Activated CD4-positive, alpha-beta memory T cell treated with anti-CD3 and anti-CD28 coated beads, Interleukin-2, amount 10 ng/mL, durations not matched to agents 7 days and 5 days (primary cell): ENCODE data around the gene IGFBP3. TPM values are rescaled to one million over a fixed set of nuclear protein-coding genes. Genes with fewer than 3 reads are reported as not detected.

Experiments used
- CTCF ChIA-PET: fragments of 350-600 bp; sonication (Branson Sonifier 250); formaldehyde crosslinking; loops from one replicate; lab custom pipeline; 2021; ENCODE audit warnings: antibody characterized with exemption, inconsistent platforms; lab: Charles Lee
- POLR2A ChIA-PET: fragments of 350-600 bp; sonication (Branson Sonifier 250); formaldehyde crosslinking; loops from one replicate; lab custom pipeline; 2021; ENCODE audit warnings: antibody characterized with exemption; lab: Charles Lee
- DNase-seq: peaks from one replicate; pipeline ENCODE4 v3.0.0-alpha.2; 2020
- H3K27ac Mint-ChIP-seq: one replicate; pipeline ENCODE4 v1.8.0; 2021; ENCODE audit warnings: mild to moderate bottlenecking, mixed read lengths
- H3K27me3 Mint-ChIP-seq: one replicate; pipeline ENCODE4 v1.8.0; 2021; ENCODE audit warnings: mixed read lengths
- H3K36me3 Mint-ChIP-seq: one replicate; pipeline ENCODE4 v1.8.0; 2021; ENCODE audit warnings: low read depth, mixed read lengths
- H3K4me1 Mint-ChIP-seq: one replicate; pipeline ENCODE4 v1.8.0; 2021; ENCODE audit warnings: mixed read lengths
- H3K4me3 Mint-ChIP-seq: one replicate; pipeline ENCODE4 v1.8.0; 2021; ENCODE audit warnings: mild to moderate bottlenecking, mixed read lengths
- H3K9me3 Mint-ChIP-seq: one replicate; pipeline ENCODE4 v1.8.0; 2021; ENCODE audit warnings: mixed read lengths
- total RNA-seq, 2 experiments: library from RNA; stranded (reverse); gene quantifications; one replicate each; pipeline ENCODE4 v1.2.3, GENCODE V29; 2021

The IGFBP3 gene
- total RNA-seq, 2 experiments from 2014 or later: 12.1 to 13.2 TPM

DNA sequence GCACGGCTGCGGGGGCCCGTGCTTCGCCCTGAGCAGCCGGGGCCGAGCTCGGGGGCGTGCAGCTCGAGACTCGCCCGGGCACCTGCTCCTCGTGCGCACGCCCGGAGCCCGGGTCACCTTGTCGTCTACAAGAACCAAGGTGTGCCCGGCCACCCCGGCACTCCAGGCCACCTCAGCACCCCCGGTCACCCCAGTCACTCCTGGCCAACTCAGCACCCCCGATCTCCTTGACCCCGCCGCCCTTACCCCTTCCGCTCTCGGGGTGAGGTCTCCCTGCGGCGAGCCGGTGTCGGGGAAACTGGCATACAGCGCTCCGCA, 268 bp upstream of the IGFBP3 start:
- ChIA-PET CTCF (interaction anchor here (0.5 to 1.5 kb wide), 3 partner anchors 88 to 1334 kb away, joined by 3 to 4 read pairs (median 3); no protein-coding TSS in a partner anchor), POLR2A (interaction anchor here (1.5 kb wide), 1 partner anchor 19 kb away, joined by 5 read pairs; no protein-coding TSS in a partner anchor)
- H3K4me3 Mint-ChIP-seq: peak overlapping the region; percentile 36
- no peaks in the 10 kb centered on the region for H3K9me3 Mint-ChIP-seq
- peaks cover 53% of the 10 kb centered on the region for H3K27me3 Mint-ChIP-seq
- peaks cover 51% of the 10 kb centered on the region for H3K4me1 Mint-ChIP-seq
- DNase-seq: no peak
- H3K27ac Mint-ChIP-seq: no peak overlapping the region
- H3K36me3 Mint-ChIP-seq: no peaks in the 10 kb centered on the region

GRCh38 chr7:45919993-45920459, 1.0 kb downstream of the IGFBP3 start:
- Mint-ChIP-seq H3K27ac (no peak overlapping the region), H3K36me3 (peaks cover 4% of the 10 kb centered on the region), H3K4me1 (peaks cover 59% of the 10 kb centered on the region), H3K4me3 (peak overlapping the region; percentile 72), H3K27me3 (peaks cover 46% of the 10 kb centered on the region), H3K9me3 (no peaks in the 10 kb centered on the region)
- ChIA-PET CTCF (interaction anchor here (1.4 kb wide), 1 partner anchor 24 kb away, joined by 3 read pairs; no protein-coding TSS in a partner anchor), POLR2A (no interaction called here)
- DNase-seq: no peak

- H3K4me3 Mint-ChIP-seq: peak overlapping the region; percentile 72
- peaks cover 64% of the 10 kb centered on the region for H3K4me1 Mint-ChIP-seq
- DNase-seq: no peak
- POLR2A ChIA-PET: no interaction called here
- no peak overlapping the region for H3K27ac Mint-ChIP-seq
- peaks cover 42% of the 10 kb centered on the region for H3K27me3 Mint-ChIP-seq
- peaks cover 4% of the 10 kb centered on the region for H3K36me3 Mint-ChIP-seq
- no peaks in the 10 kb centered on the region for H3K9me3 Mint-ChIP-seq
- CTCF ChIA-PET: interaction anchor here (1.3 to 1.4 kb wide), 2 partner anchors 12 to 24 kb away, joined by 3 read pairs; no protein-coding TSS in a partner anchor
These were observed 1.8 kb downstream of the IGFBP3 start for GRCh38 chr7:45919231-45919784.

- POLR2A ChIA-PET: no interaction called here
- peaks cover 60% of the 10 kb centered on the region for H3K4me1 Mint-ChIP-seq
- H3K9me3 Mint-ChIP-seq: no peaks in the 10 kb centered on the region
- DNase-seq: no peak
- H3K27me3 Mint-ChIP-seq: peaks cover 42% of the 10 kb centered on the region
- peak overlapping the region; percentile 22 for H3K4me3 Mint-ChIP-seq
- peaks cover 4% of the 10 kb centered on the region for H3K36me3 Mint-ChIP-seq
- CTCF ChIA-PET: interaction anchor here (1.1 to 1.5 kb wide), 4 partner anchors 10 to 162 kb away, joined by 3 to 4 read pairs (median 3); no protein-coding TSS in a partner anchor
- no peak overlapping the region for H3K27ac Mint-ChIP-seq
These were observed 2.5 kb downstream of the IGFBP3 start for GRCh38 chr7:45918556-45918955.

GRCh38 chr7:45917658-45918057, 3.4 kb downstream of the IGFBP3 start:
- no peak overlapping the region for H3K27ac Mint-ChIP-seq
- H3K4me1 Mint-ChIP-seq: peaks cover 53% of the 10 kb centered on the region
- peaks cover 4% of the 10 kb centered on the region for H3K36me3 Mint-ChIP-seq
- ChIA-PET POLR2A (no interaction called here), CTCF (interaction anchor here (0.6 to 1.5 kb wide), 11 partner anchors 9 to 490 kb away, joined by 3 to 5 read pairs (median 4); no protein-coding TSS in a partner anchor)
- no peak overlapping the region for H3K4me3 Mint-ChIP-seq
- H3K27me3 Mint-ChIP-seq: peaks cover 36% of the 10 kb centered on the region
- peak; percentile 80 for DNase-seq
- H3K9me3 Mint-ChIP-seq: no peaks in the 10 kb centered on the region

DNA sequence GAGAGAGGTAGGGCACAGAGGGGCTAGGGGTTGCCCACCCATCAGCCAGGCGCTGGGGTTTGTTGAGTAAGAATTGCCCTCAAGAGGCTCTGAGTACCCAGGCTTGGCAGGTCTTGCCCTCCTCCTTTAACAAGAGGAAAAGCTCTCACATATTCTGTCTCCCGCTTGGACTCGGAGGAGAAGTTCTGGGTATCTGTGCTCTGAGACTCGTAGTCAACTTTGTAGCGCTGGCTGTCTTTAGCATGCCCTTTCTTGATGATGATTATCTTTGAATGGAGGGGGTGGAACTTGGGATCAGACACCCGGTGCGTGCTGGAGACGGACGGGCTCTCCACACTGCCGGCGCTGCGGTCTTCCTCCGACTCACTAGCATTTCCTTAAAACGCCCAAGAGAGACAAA, 4.0 kb downstream of the IGFBP3 start:
- DNase-seq: no peak
- ChIA-PET POLR2A (no interaction called here), CTCF (interaction anchor here (1.1 to 1.5 kb wide), 7 partner anchors 9 to 439 kb away, joined by 3 to 5 read pairs (median 4); no protein-coding TSS in a partner anchor)
- Mint-ChIP-seq H3K9me3 (no peaks in the 10 kb centered on the region), H3K27me3 (peaks cover 31% of the 10 kb centered on the region), H3K36me3 (peaks cover 4% of the 10 kb centered on the region), H3K4me3 (no peak overlapping the region), H3K27ac (no peak overlapping the region), H3K4me1 (peaks cover 47% of the 10 kb centered on the region)

DNA sequence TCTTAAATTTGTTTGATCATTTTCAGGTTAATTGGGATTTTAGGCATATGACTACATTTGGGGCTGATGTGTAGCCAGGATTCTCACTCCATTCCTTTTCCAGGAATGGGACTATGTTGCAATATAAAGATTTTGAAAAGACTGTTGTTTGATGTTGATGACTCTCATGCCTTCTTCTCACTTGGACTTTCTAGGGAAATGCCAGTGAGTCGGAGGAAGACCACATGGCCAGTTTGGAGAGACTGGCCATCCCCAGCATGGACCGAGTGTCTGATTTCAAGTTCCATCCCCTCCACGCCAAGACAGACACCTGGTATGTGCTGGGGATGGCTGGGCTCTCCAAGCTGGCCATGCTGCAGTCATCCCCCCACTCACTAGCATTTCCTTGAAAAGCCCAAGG, 5.5 kb downstream of the IGFBP3 start:
- no peak for DNase-seq
- no peaks in the 10 kb centered on the region for H3K9me3 Mint-ChIP-seq
- H3K27ac Mint-ChIP-seq: peak overlapping the region; percentile 37
- H3K36me3 Mint-ChIP-seq: peaks cover 4% of the 10 kb centered on the region
- peaks cover 24% of the 10 kb centered on the region for H3K27me3 Mint-ChIP-seq
- ChIA-PET POLR2A (no interaction called here), CTCF (no interaction called here)
- no peak overlapping the region for H3K4me3 Mint-ChIP-seq
- H3K4me1 Mint-ChIP-seq: peaks cover 40% of the 10 kb centered on the region

GRCh38 chr7:45914911-45915310, 6.2 kb downstream of the IGFBP3 start:
- ChIA-PET CTCF (no interaction called here), POLR2A (no interaction called here)
- H3K27ac Mint-ChIP-seq: no peak overlapping the region
- H3K36me3 Mint-ChIP-seq: peaks cover 4% of the 10 kb centered on the region
- no peak overlapping the region for H3K4me3 Mint-ChIP-seq
- DNase-seq: no peak
- peaks cover 34% of the 10 kb centered on the region for H3K4me1 Mint-ChIP-seq
- peaks cover 18% of the 10 kb centered on the region for H3K27me3 Mint-ChIP-seq
- H3K9me3 Mint-ChIP-seq: no peaks in the 10 kb centered on the region

DNA sequence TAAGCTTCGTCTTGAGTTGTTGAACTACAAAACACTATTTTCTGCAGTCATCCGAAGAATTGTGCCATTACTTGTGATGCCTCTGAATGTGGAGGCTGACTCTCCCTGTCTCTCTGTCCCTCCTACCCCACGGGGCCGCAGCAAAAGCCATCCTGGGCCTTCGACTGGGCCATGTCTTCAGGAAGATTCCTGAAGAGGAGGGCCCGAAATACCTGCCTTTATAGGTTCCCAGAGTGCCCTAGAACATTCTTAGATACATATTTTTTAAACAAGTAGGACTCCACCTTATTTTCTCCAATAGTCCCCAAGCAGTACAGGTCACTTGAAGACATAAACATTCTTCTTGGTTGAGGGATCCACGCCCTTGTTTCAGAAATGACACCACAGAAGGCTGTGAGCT, 8.1 kb downstream of the IGFBP3 start:
- H3K27ac Mint-ChIP-seq: no peak overlapping the region
- peaks cover 4% of the 10 kb centered on the region for H3K27me3 Mint-ChIP-seq
- H3K4me1 Mint-ChIP-seq: peaks cover 20% of the 10 kb centered on the region
- H3K36me3 Mint-ChIP-seq: peaks cover 4% of the 10 kb centered on the region
- no peaks in the 10 kb centered on the region for H3K9me3 Mint-ChIP-seq
- H3K4me3 Mint-ChIP-seq: no peak overlapping the region
- ChIA-PET CTCF (no interaction called here), POLR2A (no interaction called here)
- no peak for DNase-seq

DNA sequence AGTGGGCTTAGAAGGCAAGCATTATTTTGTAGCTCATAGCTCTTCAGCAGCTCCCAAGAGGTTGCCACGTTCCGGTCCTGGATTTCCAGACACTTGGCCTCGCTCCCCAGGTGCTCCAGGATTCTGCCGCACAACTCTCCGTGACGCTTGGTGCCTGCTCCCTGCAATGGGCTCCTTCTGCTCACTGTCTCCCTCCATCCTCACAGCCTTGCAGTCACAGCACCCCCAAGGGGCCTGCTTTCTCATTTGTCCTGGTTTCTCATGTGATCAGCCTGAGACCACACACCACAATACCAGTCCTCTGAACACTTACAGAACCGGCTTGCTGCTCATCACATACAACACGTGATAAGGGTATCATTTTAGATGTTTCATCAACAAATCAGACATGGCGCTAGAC, 9.8 kb downstream of the IGFBP3 start:
- H3K36me3 Mint-ChIP-seq: peaks cover 4% of the 10 kb centered on the region
- H3K27me3 Mint-ChIP-seq: peaks cover 6% of the 10 kb centered on the region
- no peak overlapping the region for H3K4me3 Mint-ChIP-seq
- H3K27ac Mint-ChIP-seq: no peak overlapping the region
- CTCF ChIA-PET: no interaction called here
- H3K4me1 Mint-ChIP-seq: peaks cover 13% of the 10 kb centered on the region
- DNase-seq: no peak
- no peaks in the 10 kb centered on the region for H3K9me3 Mint-ChIP-seq
- POLR2A ChIA-PET: no interaction called here

DNA sequence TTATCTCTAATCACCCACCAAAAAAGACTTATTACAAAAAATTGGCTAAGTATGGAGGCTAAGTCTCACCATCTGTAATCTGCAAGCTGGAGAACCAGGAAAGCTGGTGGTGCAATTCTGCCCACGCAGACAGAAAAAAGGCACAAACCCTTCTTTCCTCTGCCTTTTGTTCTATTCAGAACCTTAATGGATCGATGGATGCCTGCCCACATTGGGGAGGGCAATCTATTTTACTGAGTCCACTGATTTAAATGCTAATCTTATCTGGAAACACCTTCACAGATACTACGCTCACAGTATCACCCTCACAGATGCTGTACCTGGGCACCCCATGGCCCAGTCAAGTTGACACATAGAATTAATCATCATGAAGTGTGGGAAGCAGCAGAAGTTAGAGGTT, 10.2 kb downstream of the IGFBP3 start:
- peaks cover 3% of the 10 kb centered on the region for H3K36me3 Mint-ChIP-seq
- no peak overlapping the region for H3K27ac Mint-ChIP-seq
- no peak overlapping the region for H3K4me3 Mint-ChIP-seq
- ChIA-PET CTCF (no interaction called here), POLR2A (no interaction called here)
- peaks cover 6% of the 10 kb centered on the region for H3K27me3 Mint-ChIP-seq
- peaks cover 9% of the 10 kb centered on the region for H3K4me1 Mint-ChIP-seq
- DNase-seq: no peak
- no peaks in the 10 kb centered on the region for H3K9me3 Mint-ChIP-seq

DNA sequence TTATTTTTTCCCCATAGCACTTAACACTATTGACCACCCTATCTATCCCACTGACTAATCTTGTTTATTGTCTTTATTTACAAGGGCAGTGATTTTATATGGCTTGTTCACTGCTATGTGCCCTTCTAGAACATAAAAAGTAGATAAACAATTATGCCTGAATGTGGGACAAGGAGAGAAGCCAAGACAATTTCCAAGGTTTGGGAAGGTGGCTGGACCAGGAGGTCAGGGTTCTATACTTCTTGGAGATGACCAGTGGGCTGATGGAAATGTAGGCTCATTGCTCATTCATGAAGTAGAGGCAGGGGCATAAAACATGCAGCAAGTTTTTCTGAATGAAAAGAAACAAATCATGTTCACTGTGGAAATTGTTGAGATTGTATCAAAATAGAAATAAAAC, 11.5 kb downstream of the IGFBP3 start:
- no peaks in the 10 kb centered on the region for H3K36me3 Mint-ChIP-seq
- H3K27me3 Mint-ChIP-seq: peaks cover 6% of the 10 kb centered on the region
- no peak for DNase-seq
- H3K4me1 Mint-ChIP-seq: peaks cover under 1% of the 10 kb centered on the region
- no peak overlapping the region for H3K27ac Mint-ChIP-seq
- POLR2A ChIA-PET: no interaction called here
- no peak overlapping the region for H3K4me3 Mint-ChIP-seq
- H3K9me3 Mint-ChIP-seq: no peaks in the 10 kb centered on the region
- CTCF ChIA-PET: no interaction called here

GRCh38 chr7:45902820-45903219, 18.3 kb downstream of the IGFBP3 start:
- CTCF ChIA-PET: interaction anchor here (1.1 to 1.8 kb wide), 2 partner anchors 10 to 14 kb away, joined by 4 read pairs; no protein-coding TSS in a partner anchor
- POLR2A ChIA-PET: no interaction called here
- DNase-seq: no peak
- H3K4me3 Mint-ChIP-seq: no peak overlapping the region
- no peaks in the 10 kb centered on the region for H3K9me3 Mint-ChIP-seq
- H3K4me1 Mint-ChIP-seq: no peaks in the 10 kb centered on the region
- peaks cover 17% of the 10 kb centered on the region for H3K27me3 Mint-ChIP-seq
- H3K27ac Mint-ChIP-seq: no peak overlapping the region
- no peaks in the 10 kb centered on the region for H3K36me3 Mint-ChIP-seq

DNA sequence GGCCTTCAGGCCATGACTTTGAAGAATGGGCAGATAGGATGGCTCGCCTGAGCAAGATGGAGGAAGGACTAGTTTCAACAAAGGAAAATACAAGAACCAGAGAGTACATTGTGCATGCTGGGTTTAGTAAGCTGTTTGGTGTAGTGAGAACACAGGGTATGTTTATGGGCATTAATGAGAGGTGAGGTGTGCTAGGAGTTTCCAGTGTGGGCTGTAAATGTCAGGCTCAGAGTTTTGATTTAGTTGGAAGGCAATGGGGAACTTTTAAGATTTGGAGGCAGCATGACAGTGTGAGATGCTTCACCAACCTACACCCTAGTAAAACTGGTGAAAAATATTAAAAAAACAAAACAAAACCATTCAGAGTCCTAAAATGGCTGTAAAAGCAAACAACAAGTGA, 19.5 kb downstream of the IGFBP3 start:
- H3K9me3 Mint-ChIP-seq: no peaks in the 10 kb centered on the region
- H3K36me3 Mint-ChIP-seq: no peaks in the 10 kb centered on the region
- ChIA-PET CTCF (interaction anchor here (1.1 to 1.8 kb wide), 2 partner anchors 9 to 16 kb away, joined by 4 read pairs; no protein-coding TSS in a partner anchor), POLR2A (no interaction called here)
- DNase-seq: no peak
- H3K4me1 Mint-ChIP-seq: no peaks in the 10 kb centered on the region
- H3K27me3 Mint-ChIP-seq: peaks cover 16% of the 10 kb centered on the region
- H3K4me3 Mint-ChIP-seq: no peak overlapping the region
- H3K27ac Mint-ChIP-seq: no peak overlapping the region
